Common myeloid progenitor, CD34-positive (primary cell): ENCODE measurements around the gene SHROOM4.
A peak's percentile ranks its signal among the peaks of the same experiment; 100 is the strongest.

ENCODE experiments used
- CTCF ChIA-PET: fragments of 350-600 bp; sonication (Branson Sonifier 250); formaldehyde crosslinking; loops from one replicate; lab custom pipeline; 2021; ENCODE audit warnings: antibody characterized with exemption; lab: Charles Lee
- POLR2A ChIA-PET: fragments of 350-600 bp; sonication (Branson Sonifier 250); formaldehyde crosslinking; loops from one replicate; lab custom pipeline; 2021; ENCODE audit warnings: antibody characterized with exemption; lab: Charles Lee
- DNase-seq, 3 donors: peaks; one replicate each; pipeline versions ENCODE4 v3.0.0 to v3.0.0-alpha.2; 2013
- H3K27ac ChIP-seq, 2 experiments: 1 replicate in 1 of 2; 2 replicates in 1 of 2; pipeline ENCODE4 v1.7.0; 2013; ENCODE audit warnings: inconsistent platforms in 2 of 2, low read length in 2 of 2, mild to moderate bottlenecking in 2 of 2, low read depth in 1 of 2, moderate library complexity in 1 of 2; ENCODE audit not compliant: severe bottlenecking in 2 of 2, insufficient read depth in 1 of 2, poor library complexity in 1 of 2
- H3K27me3 ChIP-seq, 5 experiments: replicated peaks in 2 of 5; 1 replicate in 3 of 5; 2 replicates in 2 of 5; pipeline versions ENCODE4 v1.6.1 to v1.7.0; 2013; ENCODE audit warnings: low read length in 4 of 5, mild to moderate bottlenecking in 2 of 5, moderate library complexity in 2 of 5, inconsistent platforms in 1 of 5; ENCODE audit not compliant: insufficient read depth in 5 of 5, control insufficient read depth in 4 of 5
- H3K36me3 ChIP-seq, 4 experiments: 1 replicate in 2 of 4; 2 replicates in 2 of 4; pipeline versions ENCODE4 v1.6.1 to v1.7.0; 2013; ENCODE audit warnings: low read length in 3 of 4, control low read depth in 1 of 4, mild to moderate bottlenecking in 1 of 4; ENCODE audit not compliant: control insufficient read depth in 4 of 4, insufficient read depth in 4 of 4
- H3K4me1 ChIP-seq, 4 experiments: 1 replicate in 3 of 4; 2 replicates in 1 of 4; pipeline versions ENCODE4 v1.6.1 to v1.7.1; 2013; ENCODE audit warnings: low read length in 3 of 4, mild to moderate bottlenecking in 3 of 4, control low read depth in 1 of 4, inconsistent platforms in 1 of 4, moderate library complexity in 1 of 4; ENCODE audit not compliant: control insufficient read depth in 4 of 4, insufficient read depth in 4 of 4; ENCODE audit errors: control extremely low read depth in 1 of 4
- H3K4me3 ChIP-seq, 7 experiments: 1 replicate in 4 of 7; 2 replicates in 3 of 7; pipeline versions ENCODE4 v1.5.1 to v1.7.0; 2013; ENCODE audit warnings: mild to moderate bottlenecking in 7 of 7, low read length in 6 of 7, moderate library complexity in 6 of 7, inconsistent platforms in 2 of 7, low read depth in 2 of 7, control low read depth in 1 of 7; ENCODE audit not compliant: insufficient read depth in 4 of 7, control insufficient read depth in 1 of 7; ENCODE audit errors: extremely low read depth in 1 of 7
- H3K9me3 ChIP-seq, 5 experiments: 1 replicate in 4 of 5; 2 replicates in 1 of 5; pipeline versions ENCODE4 v1.6.1 to v1.7.1; 2013; ENCODE audit warnings: low read length in 4 of 5, mild to moderate bottlenecking in 2 of 5, inconsistent platforms in 1 of 5, low read depth in 1 of 5, moderate library complexity in 1 of 5; ENCODE audit not compliant: control insufficient read depth in 4 of 5, insufficient read depth in 2 of 5; ENCODE audit errors: control extremely low read depth in 1 of 5
- WGBS: methylation state at CpG from one replicate; pipeline ENCODE4 v1.1.5; 2013; ENCODE audit not compliant: insufficient coverage; 5-methylcytosine and 5-hydroxymethylcytosine counted together

SHROOM4 gene

DNA sequence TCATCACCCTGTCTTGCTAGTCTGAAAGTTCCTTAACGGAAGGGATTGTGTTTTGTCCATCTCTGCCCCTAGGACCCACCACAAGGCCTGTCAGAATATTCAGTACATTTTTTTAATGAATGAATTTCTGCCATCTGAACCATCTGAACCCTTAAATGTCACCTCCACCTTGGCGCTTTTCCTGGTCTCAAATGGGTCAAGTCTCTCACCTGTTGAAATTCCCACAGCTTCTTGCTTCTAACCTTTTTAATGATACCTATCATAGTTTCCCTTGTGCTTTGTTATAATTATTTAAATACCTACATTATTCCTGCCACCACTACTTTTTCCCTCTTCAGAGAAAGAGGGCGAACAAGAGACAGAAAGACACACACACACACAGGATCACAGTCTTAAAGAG, 48.0 kb downstream of the SHROOM4 start:
- no peaks in the 10 kb centered on the region for H3K27me3 ChIP-seq
- WGBS = 86% methylated on average over 1 of the region's 3 CpGs
- no peaks in the 10 kb centered on the region for H3K4me1 ChIP-seq
- peaks cover 0 to 2% (median 0%) of the 10 kb centered on the region in 5 experiments for H3K9me3 ChIP-seq
- ChIA-PET CTCF (no interaction called here), POLR2A (no interaction called here)
- DNase-seq = no peak
- no peak overlapping the region for H3K27ac ChIP-seq
- H3K36me3 ChIP-seq = no peaks in the 10 kb centered on the region
- H3K4me3 ChIP-seq = no peak overlapping the region

DNA sequence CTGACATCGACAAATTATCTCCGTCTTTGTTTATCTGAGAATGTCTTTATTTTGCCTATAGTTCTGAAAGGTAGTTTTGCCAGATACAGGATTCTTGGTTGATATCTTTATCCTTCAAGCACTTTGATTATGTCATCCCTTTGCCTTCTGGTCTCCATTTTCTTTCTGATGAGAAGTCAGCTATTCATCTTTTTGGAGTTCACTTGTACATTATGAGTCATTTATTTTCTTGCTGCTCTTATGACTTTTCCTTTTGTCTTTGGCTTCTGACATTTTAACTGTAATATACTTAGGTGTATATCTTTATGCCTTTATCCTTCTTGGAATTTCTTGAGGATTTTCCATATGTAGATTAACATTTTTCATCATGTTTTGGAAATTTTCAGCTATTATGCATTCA, 51.4 kb downstream of the SHROOM4 start:
- H3K4me1 ChIP-seq = no peaks in the 10 kb centered on the region
- no peak overlapping the region for H3K27ac ChIP-seq
- no peak overlapping the region for H3K4me3 ChIP-seq
- peaks cover 0 to 2% (median 0%) of the 10 kb centered on the region in 5 experiments for H3K9me3 ChIP-seq
- POLR2A ChIA-PET = no interaction called here
- no peaks in the 10 kb centered on the region for H3K27me3 ChIP-seq
- no peaks in the 10 kb centered on the region for H3K36me3 ChIP-seq
- CTCF ChIA-PET = no interaction called here
- WGBS = 100% methylated on average over 2 of the region's 2 CpGs
- DNase-seq = no peak

- POLR2A ChIA-PET = no interaction called here
- Histone ChIP-seq H3K4me3 (no peak overlapping the region), H3K4me1 (no peaks in the 10 kb centered on the region), H3K9me3 (no peaks in the 10 kb centered on the region), H3K27ac (no peak overlapping the region), H3K36me3 (no peaks in the 10 kb centered on the region), H3K27me3 (no peaks in the 10 kb centered on the region)
- no peak for DNase-seq
- WGBS = no CpG with 5 or more reads among the region's 3 CpGs
- CTCF ChIA-PET = no interaction called here
Observed at GRCh38 chrX:50756276-50756675, 57.7 kb downstream of the SHROOM4 start.

DNA sequence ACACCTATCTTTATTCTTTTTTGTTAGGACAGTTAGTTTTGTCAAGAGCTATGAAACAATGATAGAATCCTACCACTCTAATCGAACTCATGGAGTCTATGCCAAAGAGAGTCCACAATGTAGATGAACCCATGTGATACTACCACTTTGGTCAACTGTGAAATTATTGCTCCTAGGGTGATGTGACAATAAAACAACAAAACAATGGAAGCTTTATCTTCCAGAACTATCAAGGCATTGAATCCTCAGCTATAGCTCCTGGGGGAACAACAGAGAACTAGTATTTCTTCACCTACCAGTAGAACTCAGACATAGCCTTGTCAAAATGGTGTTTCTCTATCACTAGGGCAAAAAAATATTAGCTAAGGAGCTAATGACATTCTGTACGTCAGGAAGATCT, 62.9 kb downstream of the SHROOM4 start:
- POLR2A ChIA-PET = no interaction called here

DNA sequence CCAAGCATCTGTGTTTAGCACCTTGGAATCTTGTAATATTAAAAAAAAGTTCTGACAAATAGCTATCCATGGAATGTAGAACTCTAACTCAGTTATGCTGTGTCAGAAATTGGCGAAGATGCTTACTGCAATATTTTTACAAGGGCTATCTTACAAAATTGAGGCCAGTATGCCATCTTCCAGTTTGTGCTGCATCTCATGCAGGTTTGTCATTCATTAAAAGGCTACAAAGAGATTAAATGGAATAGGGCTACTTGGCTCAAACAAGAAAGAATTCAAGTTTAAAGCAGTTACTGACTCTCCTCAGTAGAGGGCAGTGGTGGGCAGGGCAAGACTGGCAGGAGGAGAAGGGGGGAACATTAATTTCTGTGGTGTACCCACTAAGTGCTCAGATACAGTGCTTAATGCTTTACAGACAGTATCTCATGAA, 66.5 kb downstream of the SHROOM4 start:
- WGBS = 50% methylated on average over 1 of the region's 1 CpG
- ChIA-PET POLR2A (no interaction called here), CTCF (interaction anchor here (0.7 to 7.8 kb wide), 5 partner anchors 14 to 241 kb away, joined by 3 to 80 read pairs (median 3); no protein-coding TSS in a partner anchor)
- Histone ChIP-seq H3K36me3 (no peaks in the 10 kb centered on the region), H3K4me3 (no peak overlapping the region), H3K9me3 (no peaks in the 10 kb centered on the region), H3K27ac (no peak overlapping the region), H3K4me1 (peaks cover 0 to 4% (median 0%) of the 10 kb centered on the region in 4 experiments), H3K27me3 (no peaks in the 10 kb centered on the region)
- peak; percentile 31 to 64 (median 60) for DNase-seq

More for the DNA sequence above, 62.9 kb downstream of the SHROOM4 start:
- no peak for DNase-seq
- no peak overlapping the region for H3K27ac ChIP-seq
- 60% methylated on average over 1 of the region's 2 CpGs for WGBS
- H3K36me3 ChIP-seq = no peaks in the 10 kb centered on the region
- no peaks in the 10 kb centered on the region for H3K27me3 ChIP-seq
- H3K9me3 ChIP-seq = no peaks in the 10 kb centered on the region
- CTCF ChIA-PET = interaction anchor here (0.8 to 7.8 kb wide), 2 partner anchors 152 to 158 kb away, joined by 4 to 80 read pairs; no protein-coding TSS in a partner anchor
- no peaks in the 10 kb centered on the region for H3K4me1 ChIP-seq
- no peak overlapping the region for H3K4me3 ChIP-seq

- no peak overlapping the region for H3K4me3 ChIP-seq
- ChIA-PET POLR2A (no interaction called here), CTCF (no interaction called here)
- no peaks in the 10 kb centered on the region for H3K36me3 ChIP-seq
- H3K27ac ChIP-seq = no peak overlapping the region
- no peaks in the 10 kb centered on the region for H3K4me1 ChIP-seq
- H3K9me3 ChIP-seq = peaks cover 0 to under 1% (median 0%) of the 10 kb centered on the region in 5 experiments
- DNase-seq = peak; percentile 12 to 78 (median 62)
- WGBS = no CpG with 5 or more reads among the region's 2 CpGs
- H3K27me3 ChIP-seq = no peaks in the 10 kb centered on the region
Observed at GRCh38 chrX:50736656-50737055, 77.3 kb downstream of the SHROOM4 start.

DNA sequence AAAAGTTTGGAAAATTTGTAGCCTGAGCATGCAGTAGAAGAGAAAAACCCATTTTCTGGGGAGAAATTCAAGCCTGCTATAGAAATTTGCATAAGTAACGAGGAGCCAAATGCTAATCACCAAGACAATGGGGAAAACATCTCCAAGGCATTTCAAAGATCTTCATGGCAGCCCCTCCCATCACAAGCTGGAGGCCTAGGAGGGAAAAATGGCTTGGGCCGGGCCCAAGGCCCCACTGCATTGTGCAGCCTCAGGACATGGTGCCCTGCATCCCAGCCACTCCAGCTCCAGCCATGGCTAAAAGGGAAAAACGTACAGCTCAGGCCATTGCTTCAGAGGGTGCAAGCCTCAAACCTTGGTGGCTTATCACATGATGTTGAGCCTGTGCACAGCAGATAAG, 87.7 kb downstream of the SHROOM4 start:
- Histone ChIP-seq H3K4me3 (no peak overlapping the region), H3K36me3 (no peaks in the 10 kb centered on the region), H3K27me3 (no peaks in the 10 kb centered on the region), H3K9me3 (no peaks in the 10 kb centered on the region), H3K4me1 (no peaks in the 10 kb centered on the region), H3K27ac (no peak overlapping the region)
- ChIA-PET POLR2A (no interaction called here), CTCF (no interaction called here)
- 68% methylated on average over 3 of the region's 3 CpGs for WGBS
- DNase-seq = no peak
